Peyer's patch (tissue), 4 donors: Measurements from ENCODE around the gene SPON1. TPM values are rescaled to one million over a fixed set of nuclear protein-coding genes. Genes with fewer than 3 reads are reported as not detected.

ENCODE experiments used
- DNase-seq, 3 donors: peaks; one replicate each; pipeline ENCODE4 v3.0.0-alpha.2; 2017 to 2019
- H3K27ac ChIP-seq, 4 donors: fragments of 200-600 bp; sonication (generic); one replicate each; pipeline ENCODE4 v1.5.1; 2016 to 2019
- H3K27me3 ChIP-seq, 2 donors: fragments of 200-600 bp; sonication (generic); one replicate each; pipeline ENCODE4 v1.5.1; 2019
- H3K36me3 ChIP-seq, 3 donors: fragments of 200-600 bp; sonication (generic); one replicate each; pipeline ENCODE4 v1.5.1; 2016 to 2019
- H3K4me1 ChIP-seq, 4 donors: fragments of 200-600 bp; sonication (generic); one replicate each; pipeline ENCODE4 v1.5.1; 2016 to 2019
- H3K4me3 ChIP-seq, 4 donors: fragments of 200-600 bp; sonication (generic); 1 replicate in 3 of 4; 2 replicates in 1 of 4; pipeline ENCODE4 v1.5.1; 2016 to 2019; ENCODE audit warnings: mild to moderate bottlenecking in 1 of 4
- H3K9me3 ChIP-seq, 4 donors: fragments of 200-600 bp; sonication (generic); one replicate each; pipeline ENCODE4 v1.5.1; 2016 to 2019; ENCODE audit warnings: mild to moderate bottlenecking in 1 of 4
- CTCF ChIP-seq, 6 experiments: fragments of 450-650 bp in 4 of 6; fragments of 200-600 bp in 2 of 6; sonication (generic) in 1 of 6; IDR thresholded peaks; one replicate each; pipeline ENCODE4 v1.5.1; 2017 to 2019; ENCODE audit warnings: antibody characterized with exemption in 6 of 6, mild to moderate bottlenecking in 3 of 6, moderate library complexity in 1 of 6
- POLR2A ChIP-seq, 2 donors: fragments of 450-650 bp; IDR thresholded peaks; one replicate each; pipeline ENCODE4 v1.5.1; 2017; ENCODE audit warnings: antibody characterized with exemption in 2 of 2, mild to moderate bottlenecking in 2 of 2, moderate library complexity in 2 of 2
- total RNA-seq, 4 donors: library from RNA; depleted of rRNA; stranded (reverse); fragments of >200 nt; gene quantifications; one replicate each; pipeline ENCODE4 v1.1.0, GENCODE V29; 2016

Gene SPON1
- total RNA-seq, 4 donors from 2014 or later: 26.4 to 53.8 (median 48.3) TPM

DNA sequence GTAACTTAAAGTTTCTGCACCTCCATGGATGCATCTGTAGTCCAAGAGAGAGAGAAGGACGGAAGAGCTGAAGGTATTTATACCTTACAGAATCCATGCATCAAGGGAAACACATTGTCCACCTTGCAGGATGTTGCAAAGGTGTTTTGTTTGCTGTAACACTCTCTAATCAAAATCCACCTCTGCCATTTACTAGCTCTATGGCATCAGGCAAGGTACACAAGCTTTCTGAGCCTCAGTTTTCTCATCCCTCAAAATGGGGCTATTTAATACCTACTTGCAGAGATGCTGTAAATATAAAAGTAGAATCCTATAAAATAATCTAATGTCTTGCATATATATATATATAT lies 21.6 kb upstream of the SPON1 start:
- no peak for TF ChIP-seq CTCF (IDR thresholded peaks at IDR 0.05)
- TF ChIP-seq POLR2A (IDR thresholded peaks at IDR 0.05): no peak

GRCh38 chr11:13941775-13942174 lies 20.7 kb upstream of the SPON1 start:
- TF ChIP-seq CTCF (IDR thresholded peaks at IDR 0.05): no peak
- TF ChIP-seq POLR2A (IDR thresholded peaks at IDR 0.05): no peak
- DNase-seq: no peak
- H3K9me3 ChIP-seq: no peaks in the 10 kb centered on the region
- no peaks in the 10 kb centered on the region for H3K36me3 ChIP-seq
- H3K4me1 ChIP-seq: no peaks in the 10 kb centered on the region
- no peak overlapping the region for H3K4me3 ChIP-seq
- H3K27ac ChIP-seq: no peak overlapping the region
- no peaks in the 10 kb centered on the region for H3K27me3 ChIP-seq

More for the DNA sequence above, 21.6 kb upstream of the SPON1 start:
- H3K4me1 ChIP-seq: no peaks in the 10 kb centered on the region
- no peaks in the 10 kb centered on the region for H3K9me3 ChIP-seq
- H3K36me3 ChIP-seq: no peaks in the 10 kb centered on the region
- H3K4me3 ChIP-seq: no peak overlapping the region
- DNase-seq: no peak
- no peak overlapping the region for H3K27ac ChIP-seq
- H3K27me3 ChIP-seq: no peaks in the 10 kb centered on the region

- no peaks in the 10 kb centered on the region for H3K9me3 ChIP-seq
- no peak overlapping the region for H3K27ac ChIP-seq
- no peak for DNase-seq
- H3K4me1 ChIP-seq: no peaks in the 10 kb centered on the region
- H3K36me3 ChIP-seq: no peaks in the 10 kb centered on the region
- no peak for TF ChIP-seq POLR2A (IDR thresholded peaks at IDR 0.05)
- no peak for TF ChIP-seq CTCF (IDR thresholded peaks at IDR 0.05)
- H3K27me3 ChIP-seq: no peaks in the 10 kb centered on the region
- no peak overlapping the region for H3K4me3 ChIP-seq
Observed at GRCh38 chr11:13942378-13942777, 20.1 kb upstream of the SPON1 start.

DNA sequence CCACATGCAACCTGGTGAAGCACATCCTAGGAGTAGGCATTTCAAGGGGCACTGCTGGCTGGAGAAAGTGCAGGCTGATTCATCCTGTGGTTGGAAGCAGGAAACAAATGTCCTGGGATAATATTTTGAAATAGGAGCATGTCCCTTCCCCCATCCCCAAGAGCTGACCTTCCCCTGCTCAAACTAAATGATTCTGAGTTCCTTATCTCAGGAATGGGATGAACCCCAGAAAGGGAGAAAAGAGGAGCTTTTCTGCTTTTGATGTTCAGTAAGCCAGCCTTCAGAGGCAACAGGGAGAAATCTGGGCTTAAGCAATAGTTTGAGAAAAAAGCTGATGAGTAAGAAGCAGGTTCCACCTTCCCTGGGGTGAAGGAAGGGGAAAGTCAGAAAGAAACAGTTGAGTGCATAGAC lies 19.5 kb upstream of the SPON1 start:
- DNase-seq: no peak
- H3K27me3 ChIP-seq: no peaks in the 10 kb centered on the region
- TF ChIP-seq POLR2A (IDR thresholded peaks at IDR 0.05) (no peak), CTCF (IDR thresholded peaks at IDR 0.05) (no peak)
- H3K36me3 ChIP-seq: no peaks in the 10 kb centered on the region
- H3K9me3 ChIP-seq: no peaks in the 10 kb centered on the region
- no peaks in the 10 kb centered on the region for H3K4me1 ChIP-seq
- no peak overlapping the region for H3K27ac ChIP-seq
- no peak overlapping the region for H3K4me3 ChIP-seq

DNA sequence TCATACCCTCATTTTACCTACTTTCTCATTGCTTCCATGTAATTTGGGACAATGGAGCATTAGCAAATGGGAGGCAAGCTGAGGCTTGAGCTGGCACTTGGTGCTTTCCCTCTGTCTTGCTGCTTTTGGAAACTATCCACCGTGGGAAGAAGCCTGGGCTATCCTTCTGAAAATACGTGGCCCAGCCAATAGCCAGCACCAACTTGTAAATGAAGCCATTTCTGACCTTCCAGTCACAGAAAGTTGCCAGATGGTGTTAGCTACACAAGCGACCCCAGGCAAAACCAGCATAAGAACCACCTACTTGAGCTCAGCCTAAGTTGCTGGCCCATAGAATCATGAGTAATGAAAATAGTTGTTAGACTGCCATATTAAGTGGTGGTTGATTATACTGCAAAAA lies 18.5 kb upstream of the SPON1 start:
- H3K27ac ChIP-seq: no peak overlapping the region
- TF ChIP-seq CTCF (IDR thresholded peaks at IDR 0.05) (no peak), POLR2A (IDR thresholded peaks at IDR 0.05) (no peak)
- DNase-seq: no peak
- no peaks in the 10 kb centered on the region for H3K9me3 ChIP-seq
- no peak overlapping the region for H3K4me3 ChIP-seq
- no peaks in the 10 kb centered on the region for H3K27me3 ChIP-seq
- H3K36me3 ChIP-seq: no peaks in the 10 kb centered on the region
- no peaks in the 10 kb centered on the region for H3K4me1 ChIP-seq

DNA sequence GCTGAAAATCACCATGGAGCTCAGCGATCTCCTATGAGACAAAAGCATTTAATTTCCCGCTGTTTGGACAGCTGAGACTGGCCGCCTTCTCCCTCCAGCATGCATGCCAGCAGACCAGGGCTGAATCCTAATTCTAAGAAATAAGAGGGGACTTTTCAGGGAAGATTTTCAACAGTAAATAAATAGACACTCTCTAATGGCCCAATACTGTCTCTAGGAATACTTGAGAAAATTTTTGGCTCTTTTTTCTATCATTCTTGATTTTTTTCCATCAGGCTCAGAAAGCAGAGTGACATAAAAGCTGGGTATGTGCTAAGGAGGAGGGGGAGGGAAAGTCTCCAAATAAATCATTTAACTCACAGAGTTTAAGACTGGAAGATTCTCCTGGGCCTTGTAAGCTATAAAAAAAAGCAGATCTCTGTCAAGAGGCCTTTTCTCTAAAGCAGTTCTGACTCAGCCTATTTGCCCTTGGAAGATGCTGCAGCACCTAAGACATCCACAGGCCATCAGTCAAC lies 17.6 kb upstream of the SPON1 start:
- Histone ChIP-seq H3K4me1 (no peaks in the 10 kb centered on the region), H3K9me3 (no peaks in the 10 kb centered on the region), H3K27me3 (no peaks in the 10 kb centered on the region), H3K36me3 (no peaks in the 10 kb centered on the region), H3K4me3 (no peak overlapping the region), H3K27ac (no peak overlapping the region)
- DNase-seq: no peak
- TF ChIP-seq CTCF (IDR thresholded peaks at IDR 0.05): no peak
- no peak for TF ChIP-seq POLR2A (IDR thresholded peaks at IDR 0.05)
